Renal cortex interstitium (tissue), 11 donors: Measurements from ENCODE around the gene SYVN1. TPM values are rescaled to one million over a fixed set of nuclear protein-coding genes. Genes with fewer than 3 reads are reported as not detected.
"Not testable (repeated sequence)": the region's sequence is repeated elsewhere in the genome, so short reads cannot be mapped to it uniquely, and the experiment has no call there.

Source experiments
- DNase-seq, 11 donors: peaks; one replicate each; pipeline ENCODE4 v3.0.0-alpha.2; 2013; ENCODE audit warnings: low read depth in 9 of 11, low spot score in 4 of 11; ENCODE audit errors: extremely low read depth in 1 of 11
- polyA plus RNA-seq, 3 donors: library from polyadenylated mRNA; unstranded; fragments of 120-200 nt; gene quantifications; one replicate each; pipeline ENCODE4 v1.2.1, GENCODE V29; 2013; ENCODE audit not compliant: insufficient read length in 3 of 3

The SYVN1 gene
- polyA plus RNA-seq, 3 donors, result 47.9 to 53.6 (median 52.1) TPM

DNA sequence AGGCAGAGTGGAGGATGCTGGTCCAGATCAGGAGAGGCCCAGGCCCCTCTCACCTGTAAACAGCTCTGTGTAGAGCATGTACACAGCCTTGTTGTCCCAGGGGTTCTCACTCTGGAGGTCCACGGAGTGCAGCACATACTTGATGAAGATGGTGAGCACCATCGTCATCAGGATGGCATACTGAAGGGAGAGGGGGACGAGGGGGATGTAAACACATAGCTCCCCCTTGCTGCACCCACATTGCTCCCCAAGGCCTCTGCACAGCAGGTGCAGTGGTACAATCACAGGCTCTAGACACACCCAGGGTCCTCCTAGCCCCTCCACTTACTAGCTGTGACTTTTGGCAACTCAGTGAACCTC, 2.9 kb downstream of the SYVN1 start:
- no peak for DNase-seq

DNA sequence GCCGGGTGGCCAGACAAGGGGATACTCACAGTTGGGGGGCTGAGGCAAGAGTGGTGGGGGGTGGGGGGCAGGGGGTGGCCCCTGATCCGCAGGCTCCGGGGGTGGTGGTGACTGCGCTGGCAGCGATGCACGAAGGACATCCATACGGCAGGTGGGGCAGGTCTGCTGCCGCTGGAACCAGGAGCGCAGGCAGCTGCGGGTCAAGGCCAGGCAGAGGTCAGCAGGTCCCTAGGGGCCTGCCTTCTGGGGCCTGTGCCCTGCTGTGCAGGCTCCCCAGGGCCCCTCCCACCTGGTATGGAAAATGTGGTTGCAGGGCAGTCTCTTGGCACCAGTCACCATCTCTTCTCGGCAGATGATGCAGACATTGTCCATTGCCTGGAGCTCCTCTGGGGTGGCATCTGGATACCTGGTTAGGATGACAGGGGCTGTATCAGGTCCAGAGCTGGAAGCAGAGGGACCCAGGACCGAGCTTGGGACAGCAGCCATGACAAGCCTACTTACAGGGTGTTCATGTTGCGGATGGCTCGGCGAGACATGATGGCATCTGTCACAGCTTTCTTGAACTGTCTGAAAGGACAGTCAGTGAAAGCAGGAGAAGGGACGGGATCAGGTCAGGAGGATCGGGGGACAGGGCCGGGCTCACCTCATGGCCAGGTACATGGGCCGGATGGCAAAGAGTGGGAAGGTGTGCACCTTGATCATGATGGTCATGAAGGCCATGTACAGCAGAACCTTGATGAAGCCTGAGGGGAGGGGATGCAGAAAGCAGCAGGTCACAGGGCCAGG, 3.5 kb downstream of the SYVN1 start:
- no peak for DNase-seq

- no peak for DNase-seq
Measured at GRCh38 chr11:65129649-65130441, 4.5 kb downstream of the SYVN1 start.

DNA sequence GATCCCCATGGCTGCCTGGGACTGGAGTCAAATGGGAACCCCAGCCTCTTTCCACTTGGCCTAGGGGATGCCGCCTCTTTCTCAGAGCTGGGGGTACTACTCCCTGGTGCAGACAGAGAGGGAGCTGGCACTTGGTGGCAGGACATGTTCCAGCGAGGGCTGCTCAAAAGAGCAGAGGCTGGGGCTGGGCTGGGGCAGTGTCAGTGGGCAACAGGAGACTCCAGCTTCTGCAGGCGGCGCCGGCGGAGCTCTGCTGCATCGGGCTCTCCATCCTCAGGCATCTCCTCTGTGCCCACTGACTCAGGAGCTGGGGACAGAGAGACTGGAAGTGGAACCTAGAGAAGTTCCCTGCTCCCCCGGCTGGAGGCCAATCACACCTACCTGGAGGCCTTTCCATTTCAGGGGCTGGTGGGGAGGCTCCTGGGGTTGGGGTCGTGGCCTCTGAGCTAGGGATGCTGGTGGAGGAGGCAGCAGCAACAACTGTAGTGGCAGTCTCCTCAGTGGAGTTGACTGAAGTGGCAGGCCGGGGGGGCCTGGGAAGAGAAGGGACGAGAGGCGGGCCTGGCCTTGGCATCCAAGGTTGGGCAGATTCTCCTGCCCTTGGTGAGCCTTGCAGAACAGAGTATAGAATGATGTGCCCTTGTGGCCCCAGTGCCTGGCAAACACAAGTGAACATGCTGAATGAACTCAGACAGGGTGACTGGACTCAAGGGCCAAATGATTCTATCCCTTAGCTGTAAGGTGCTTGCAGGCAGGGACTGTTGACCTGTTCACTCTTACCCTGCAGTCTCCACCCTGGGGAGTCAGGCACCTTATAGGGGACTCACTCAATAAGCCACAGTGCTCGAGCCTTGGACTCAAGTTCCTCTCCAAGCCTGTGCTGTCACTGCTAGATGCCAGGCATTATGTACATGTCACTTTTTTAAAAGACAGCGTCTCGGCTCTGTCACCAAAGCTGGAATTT, 5.9 kb downstream of the SYVN1 start:
- DNase-seq, result no peak

- DNase-seq, result no peak
Measured at GRCh38 chr11:65127473-65128181, 6.7 kb downstream of the SYVN1 start.

GRCh38 chr11:65126624-65127274, 7.6 kb downstream of the SYVN1 start:
- no peak for DNase-seq

DNA sequence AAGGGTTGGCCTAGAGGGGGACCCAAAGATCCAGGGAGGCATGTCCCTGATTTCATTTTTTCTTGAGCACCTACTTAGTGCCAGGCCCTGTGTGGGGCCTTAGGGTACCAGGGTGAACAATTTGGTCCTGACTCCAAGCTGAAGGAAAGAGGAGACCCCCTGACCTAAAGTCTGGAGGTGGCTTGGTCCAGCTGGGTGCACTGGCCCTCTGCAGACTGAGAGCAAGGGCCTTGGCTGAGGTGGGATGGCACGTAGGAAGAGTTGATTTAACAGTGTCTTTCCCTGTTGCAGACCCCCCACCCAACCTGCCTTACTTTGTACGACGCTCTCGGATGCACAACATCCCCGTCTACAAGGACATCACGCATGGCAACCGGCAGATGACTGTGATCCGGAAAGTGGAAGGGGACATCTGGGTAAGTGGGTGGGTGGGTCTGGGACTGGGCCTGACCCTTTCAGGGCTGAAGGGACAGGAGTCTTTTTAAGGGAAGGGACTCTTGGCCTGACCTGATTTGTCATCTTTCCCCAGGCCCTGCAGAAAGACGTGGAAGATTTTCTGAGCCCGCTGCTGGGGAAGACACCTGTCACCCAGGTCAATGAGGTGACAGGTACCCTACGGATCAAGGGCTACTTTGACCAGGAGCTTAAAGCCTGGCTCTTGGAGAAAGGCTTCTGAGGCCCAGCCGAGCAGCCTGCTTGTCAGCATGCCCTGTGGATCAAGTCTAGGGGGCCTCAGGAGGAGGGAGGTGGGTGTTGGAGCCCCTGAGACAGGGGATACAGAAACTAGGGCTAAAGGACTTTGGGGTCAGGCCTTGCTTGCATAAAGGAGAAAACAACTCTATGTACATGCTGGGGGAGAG, 8.9 kb downstream of the SYVN1 start:
- DNase-seq, result no peak

GRCh38 chr11:65124480-65125196, 9.7 kb downstream of the SYVN1 start:
- no peak for DNase-seq

- DNase-seq, result peak; percentile 87 to 98 (median 96)
Measured at GRCh38 chr11:65121865-65122696, 12.2 kb downstream of the SYVN1 start, which contains the start of the genes FAU and MRPL49. Gene FAU (minus strand): TSS chr11:65122134. CDS start chr11:65121813, 321 bp downstream. Gene MRPL49 (plus strand): TSS chr11:65122321. CDS start chr11:65122347, 26 bp downstream.

DNA sequence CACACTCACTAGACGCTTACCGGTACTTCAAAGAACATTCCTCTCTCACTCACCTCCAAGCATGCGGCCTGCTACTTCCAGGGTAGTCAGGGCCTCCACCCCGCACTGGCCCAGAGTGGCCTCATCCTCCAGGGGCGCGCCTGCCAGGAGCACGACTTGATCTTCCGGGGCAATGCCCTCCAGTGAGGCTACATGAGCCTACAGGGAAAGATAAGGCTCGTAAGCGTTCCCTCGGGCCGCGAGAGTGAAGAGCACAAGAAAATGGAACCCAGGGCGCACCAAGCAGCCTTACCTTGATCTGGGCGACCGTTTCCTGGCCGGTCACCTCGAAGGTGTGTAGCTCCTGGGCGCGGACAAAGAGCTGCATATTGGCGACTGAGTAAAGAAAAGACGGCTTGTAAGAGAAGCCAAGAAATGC, 12.9 kb downstream of the SYVN1 start:
- DNase-seq, result no peak

GRCh38 chr11:65120831-65121230, 13.5 kb downstream of the SYVN1 start:
- DNase-seq, result no peak

DNA sequence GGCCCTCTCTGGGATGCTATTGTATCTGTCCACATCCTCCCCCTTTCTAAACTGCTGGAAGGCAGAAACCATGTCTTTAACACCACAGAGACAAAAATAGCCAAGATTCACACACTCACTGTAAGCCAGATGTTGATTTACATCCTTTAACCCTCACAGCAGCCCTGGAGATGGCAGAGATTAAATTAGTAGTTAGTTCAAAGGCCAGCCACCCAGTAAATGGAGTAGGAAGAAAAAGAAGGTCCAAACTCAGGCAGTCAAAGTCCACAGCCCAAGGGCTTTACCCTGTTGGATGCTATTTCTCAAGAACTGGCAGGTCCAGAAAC, 14.7 kb downstream of the SYVN1 start:
- no peak for DNase-seq

DNA sequence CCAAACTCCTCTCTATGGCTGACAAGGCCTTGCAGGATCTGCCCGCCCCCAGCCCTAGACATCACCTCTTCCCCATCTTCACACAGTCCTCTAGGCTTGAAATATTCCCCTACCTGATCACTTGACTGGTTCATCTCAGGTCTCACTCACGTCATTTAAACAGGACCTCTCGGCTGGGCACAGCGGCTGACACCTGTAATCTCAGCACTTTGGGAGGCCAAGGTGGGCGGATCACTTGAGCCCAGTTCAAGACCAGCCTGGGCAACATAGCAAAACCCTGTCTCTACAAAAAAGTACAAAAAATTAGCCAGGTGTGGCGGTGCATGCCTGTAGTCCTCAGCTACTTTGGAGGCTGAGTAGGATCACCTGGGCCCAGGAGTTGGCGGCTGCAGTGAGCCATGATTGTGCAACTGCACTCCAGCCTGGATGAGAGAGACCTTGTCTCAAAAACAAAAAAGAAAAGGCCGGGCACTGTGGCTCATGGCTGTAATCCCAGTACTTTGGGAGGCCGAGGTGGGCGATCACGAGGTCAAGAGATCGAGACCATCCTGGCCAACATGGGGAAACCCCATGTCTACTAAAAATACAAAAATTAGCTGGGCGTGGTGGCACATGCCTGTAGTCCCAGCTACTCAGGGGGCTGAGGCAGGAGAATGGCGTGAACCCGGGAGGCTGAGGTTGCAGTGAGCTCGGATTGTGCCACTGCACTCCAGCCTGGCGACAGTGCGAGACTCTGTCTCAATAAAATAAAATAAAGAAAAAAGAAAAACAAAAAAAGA, 15.2 kb downstream of the SYVN1 start:
- not testable (repeated sequence) for DNase-seq

GRCh38 chr11:65118097-65118837, 16.1 kb downstream of the SYVN1 start:
- no peak for DNase-seq
